ENCODE data around the gene NCOA5.

NCOA5 gene

GRCh38 chr20:46088409-46089166, 1.2 kb downstream of the NCOA5 start:
- DNase-seq, result no peak

GRCh38 chr20:46087161-46087560, 2.6 kb downstream of the NCOA5 start:
- no peak for DNase-seq

- no peak for DNase-seq
These were observed 4.4 kb downstream of the NCOA5 start for GRCh38 chr20:46085179-46085851.

- DNase-seq, result no peak
These were observed 5.0 kb downstream of the NCOA5 start for GRCh38 chr20:46084805-46085178.

- DNase-seq, result no peak
These were observed 6.2 kb downstream of the NCOA5 start for GRCh38 chr20:46083531-46084061.

DNA sequence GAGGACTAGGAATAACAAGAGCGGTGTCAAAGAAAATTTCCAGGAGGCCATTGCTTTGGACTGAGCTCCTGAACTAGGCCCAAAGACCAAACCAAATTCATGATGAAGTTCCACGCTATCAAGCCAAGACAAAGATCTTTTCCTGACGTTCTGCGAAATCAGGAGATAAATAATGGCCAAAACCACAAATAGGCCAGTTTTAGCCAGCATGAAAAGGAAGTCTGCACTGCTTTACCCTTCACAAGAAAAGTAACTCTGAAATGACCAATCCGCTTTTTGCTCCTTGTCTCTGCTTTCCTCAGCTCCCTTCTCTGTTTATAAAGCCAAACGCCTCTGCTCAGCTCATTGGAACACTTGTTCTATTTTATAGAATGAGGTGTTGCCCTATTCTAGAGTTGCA, 6.7 kb downstream of the NCOA5 start:
- DNase-seq, result no peak

- DNase-seq, result no peak
These were observed 8.7 kb downstream of the NCOA5 start for GRCh38 chr20:46081074-46081473.

GRCh38 chr20:46078954-46079353, 10.8 kb downstream of the NCOA5 start:
- DNase-seq, result no peak

GRCh38 chr20:46077642-46078305, 12.0 kb downstream of the NCOA5 start:
- DNase-seq, result no peak

GRCh38 chr20:46076806-46077205, 13.0 kb downstream of the NCOA5 start:
- DNase-seq, result no peak

- no peak for DNase-seq
These were observed 15.8 kb downstream of the NCOA5 start for GRCh38 chr20:46074006-46074405.

DNA sequence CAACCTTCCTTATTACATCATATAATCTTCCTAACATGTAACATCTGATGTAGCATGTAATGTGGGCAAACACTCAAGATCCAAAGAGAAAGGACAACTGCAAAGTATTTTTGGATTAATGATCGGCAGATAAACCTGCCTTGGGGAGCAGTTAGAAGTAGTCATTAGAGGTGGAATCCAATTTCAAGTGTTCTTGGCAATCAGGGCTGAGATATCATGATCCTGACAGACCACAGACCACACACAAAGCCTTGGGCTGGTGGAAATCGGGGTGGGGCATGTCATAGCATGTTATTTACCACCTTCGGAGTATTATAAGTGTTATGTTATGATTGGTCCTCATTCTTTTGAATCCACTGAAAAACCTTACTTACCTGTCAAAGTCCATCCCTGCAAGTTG, 16.3 kb downstream of the NCOA5 start:
- DNase-seq, result no peak

- no peak for DNase-seq
These were observed 16.7 kb downstream of the NCOA5 start for GRCh38 chr20:46073024-46073423.

DNA sequence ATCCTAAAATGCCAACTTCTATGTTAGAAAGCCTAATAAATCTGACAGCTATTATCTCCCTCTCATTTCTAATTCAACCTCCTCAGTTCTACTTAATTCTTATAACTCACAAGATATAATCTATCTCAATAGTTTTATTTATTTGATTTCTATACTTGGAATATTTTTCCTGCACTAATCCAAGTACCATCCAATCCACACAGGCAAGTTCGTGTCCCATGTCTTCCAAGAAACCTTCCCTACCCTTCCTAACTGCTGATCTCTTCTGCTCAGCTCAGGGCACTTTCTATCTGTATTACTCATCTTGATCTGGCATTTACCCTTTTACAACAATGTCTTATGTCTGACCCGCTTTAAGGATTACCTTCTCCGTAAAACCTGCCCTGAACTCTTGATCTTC, 18.2 kb downstream of the NCOA5 start:
- DNase-seq, result no peak

GRCh38 chr20:46070215-46070900, 19.4 kb downstream of the NCOA5 start:
- DNase-seq, result no peak

DNA sequence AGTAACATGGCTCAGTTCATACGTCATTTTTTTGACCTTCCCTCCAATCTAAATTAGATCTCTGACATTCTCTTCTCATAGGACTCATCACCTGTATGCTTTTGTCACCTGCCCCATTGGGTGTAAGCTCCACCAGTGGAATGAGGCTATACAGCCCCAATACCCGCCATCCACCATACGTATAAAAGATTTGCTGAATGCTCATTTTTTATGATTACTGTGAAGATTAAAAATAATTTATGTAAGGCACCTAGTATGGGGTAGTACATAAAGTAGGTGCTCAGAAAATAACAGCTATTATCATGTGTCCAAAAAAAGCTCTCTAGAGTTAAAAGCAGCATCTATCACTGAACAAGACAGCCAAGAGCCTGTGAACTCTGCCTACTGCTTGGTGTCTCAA, 24.1 kb downstream of the NCOA5 start:
- no peak for DNase-seq

DNA sequence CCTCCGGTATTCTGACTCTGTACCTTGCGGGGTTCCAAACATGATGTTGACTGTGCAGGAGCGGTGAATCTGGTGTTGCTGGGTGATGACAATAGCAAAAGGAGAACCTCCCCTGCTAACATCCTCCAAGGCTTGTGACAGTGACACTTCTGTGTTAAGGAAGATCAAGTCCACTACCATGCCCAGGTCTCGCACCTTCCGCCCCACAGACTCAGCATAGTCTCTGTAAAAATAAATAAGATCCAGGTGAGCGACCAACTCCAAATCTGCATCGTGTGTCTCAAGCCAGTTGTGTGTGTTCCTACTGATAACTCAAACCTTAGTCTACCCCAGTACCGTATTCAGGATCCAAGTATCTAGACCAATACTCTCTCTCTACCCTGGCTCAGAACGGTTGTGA, 24.8 kb downstream of the NCOA5 start:
- no peak for DNase-seq

GRCh38 chr20:46063652-46064054, 26.1 kb downstream of the NCOA5 start:
- DNase-seq, result no peak

GRCh38 chr20:46063151-46063550, 26.6 kb downstream of the NCOA5 start:
- DNase-seq, result no peak

GRCh38 chr20:46062621-46063020, 27.1 kb downstream of the NCOA5 start:
- DNase-seq, result no peak

DNA sequence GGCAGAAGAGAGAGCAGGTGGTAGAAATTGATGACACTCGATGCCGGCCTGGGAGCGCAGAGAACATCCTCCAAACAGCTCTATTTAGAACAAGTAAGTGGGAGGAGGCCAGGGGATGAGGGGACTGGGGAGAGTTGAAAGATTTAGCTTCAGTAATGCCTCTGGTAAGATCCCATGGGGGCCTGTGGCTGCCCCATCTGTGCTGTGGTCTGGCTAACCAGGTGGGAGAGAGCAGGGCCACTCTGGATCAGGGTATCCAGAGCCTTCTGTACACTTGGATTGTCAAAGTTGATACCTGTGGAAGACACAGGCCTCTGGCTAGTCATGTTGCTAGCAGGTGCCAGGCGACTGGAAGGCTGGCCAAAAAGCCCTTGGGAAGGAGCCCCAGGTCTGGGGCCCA, 27.6 kb downstream of the NCOA5 start:
- DNase-seq, result no peak

GRCh38 chr20:46060975-46061374, 28.8 kb downstream of the NCOA5 start:
- DNase-seq, result no peak

DNA sequence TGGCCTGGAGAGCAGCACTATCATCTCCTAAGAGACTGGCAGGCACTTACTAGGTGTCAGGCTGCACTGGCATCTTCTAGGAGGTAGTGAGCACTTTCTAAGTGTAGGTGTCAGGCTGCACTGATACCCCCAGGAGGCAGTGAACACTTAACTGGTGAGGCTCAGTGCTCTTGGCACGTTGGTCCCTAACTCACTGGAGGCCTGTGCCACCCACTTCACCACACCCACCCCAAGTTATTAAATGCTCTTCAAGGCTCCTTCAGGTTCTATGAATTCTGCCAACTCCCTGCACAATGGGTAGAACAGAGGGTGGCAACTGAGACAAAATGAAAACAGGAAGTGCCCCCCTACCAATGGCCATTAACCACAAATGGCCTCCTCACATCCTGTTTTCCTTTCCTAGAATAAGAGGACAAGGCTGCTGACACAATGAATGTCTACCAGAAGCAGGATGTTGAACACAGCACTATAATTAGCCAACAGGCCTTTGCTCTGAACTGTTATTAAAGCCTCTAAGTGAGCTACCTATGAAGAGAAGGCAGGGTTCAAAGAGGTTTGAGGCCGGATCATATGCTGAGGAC, 29.4 kb downstream of the NCOA5 start:
- DNase-seq, result no peak
